HG02938 (cell line): ENCODE results near the gene SLC35D2.
"Not testable (repeated sequence)": the region's sequence is repeated elsewhere in the genome, so short reads cannot be mapped to it uniquely, and the experiment has no call there.

ENCODE experiments used
- ATAC-seq: cut with Tn5 transposase; IDR thresholded peaks from one replicate; pipeline ENCODE4 v1.9.1; 2021; ENCODE audit warnings: mild to moderate bottlenecking, moderate library complexity; ENCODE audit not compliant: unreplicated experiment

The SLC35D2 gene

GRCh38 chr9:96400132-96400910 is 16.8 kb upstream of the SLC35D2 start:
- no peak for ATAC-seq

GRCh38 chr9:96399325-96399633 is 15.8 kb upstream of the SLC35D2 start:
- no peak for ATAC-seq

GRCh38 chr9:96398582-96399324 is 15.2 kb upstream of the SLC35D2 start:
- ATAC-seq = peak; percentile 62

- ATAC-seq = no peak
These were observed 12.5 kb upstream of the SLC35D2 start for GRCh38 chr9:96395964-96396363.

GRCh38 chr9:96394832-96395496 is 11.5 kb upstream of the SLC35D2 start:
- ATAC-seq = no peak

- ATAC-seq = no peak
These were observed 8.8 kb upstream of the SLC35D2 start for GRCh38 chr9:96392263-96392662.

- ATAC-seq = no peak
These were observed 7.7 kb upstream of the SLC35D2 start for GRCh38 chr9:96391021-96391765.

- no peak for ATAC-seq
These were observed 4.6 kb upstream of the SLC35D2 start for GRCh38 chr9:96388144-96388543.

- ATAC-seq = no peak
These were observed 2.6 kb upstream of the SLC35D2 start for GRCh38 chr9:96386157-96386556.

- ATAC-seq = no peak
These were observed 709 bp downstream of the SLC35D2 start for GRCh38 chr9:96382839-96383164.

GRCh38 chr9:96382175-96382574 is 1.3 kb downstream of the SLC35D2 start:
- ATAC-seq = no peak

GRCh38 chr9:96381696-96382095 is 1.8 kb downstream of the SLC35D2 start:
- ATAC-seq = no peak

GRCh38 chr9:96381125-96381524 is 2.4 kb downstream of the SLC35D2 start:
- ATAC-seq = no peak

- ATAC-seq = no peak
These were observed 4.0 kb downstream of the SLC35D2 start for GRCh38 chr9:96379461-96379860.

GRCh38 chr9:96378187-96378586 is 5.3 kb downstream of the SLC35D2 start:
- ATAC-seq = no peak

GRCh38 chr9:96376891-96377874 is 6.3 kb downstream of the SLC35D2 start:
- no peak for ATAC-seq

GRCh38 chr9:96375507-96375906 is 8.0 kb downstream of the SLC35D2 start:
- not testable (repeated sequence) for ATAC-seq

GRCh38 chr9:96367943-96368342 is 15.6 kb downstream of the SLC35D2 start:
- ATAC-seq = no peak

- no peak for ATAC-seq
These were observed 20.1 kb downstream of the SLC35D2 start for GRCh38 chr9:96363175-96363967.
